PC-3 (cell line): ENCODE data around the gene CHRNA7.

Experiments
- CTCF ChIP-seq: fragments of 300-600 bp; sonication (generic); conservative IDR thresholded peaks from 2 replicates; pipeline ENCODE4 v1.5.1; 2017; ENCODE audit warnings: antibody characterized with exemption, low read depth, mild to moderate bottlenecking, low read length
- EZH2phosphoT487 ChIP-seq: fragments of 300-600 bp; sonication (generic); IDR thresholded peaks from 2 replicates; pipeline ENCODE4 v1.6.1; 2018; ENCODE audit warnings: mild to moderate bottlenecking, antibody characterized with exemption, low read length, borderline replicate concordance

- no peak for TF ChIP-seq CTCF
- no peak for TF ChIP-seq EZH2phosphoT487
Observed at GRCh38 chr15:32129815-32130214, 99.5 kb downstream of the CHRNA7 start.
